ENCODE measurements around the gene RTKN2.
A peak's percentile ranks its signal among the peaks of the same experiment; 100 is the strongest.

Gene RTKN2

GRCh38 chr10:62268399-62269114, at the start of gene RTKN2:
TSS of gene RTKN2 (minus strand) at chr10:62268844. CDS start at chr10:62268610, 234 bp downstream.
- FAIRE-seq = no peak
- peak; percentile 63 for DNase-seq (ENCODE audit: insufficient read length, low spot score)

GRCh38 chr10:62317257-62317656, 48.6 kb upstream of the RTKN2 start:
- no peak for TF ChIP-seq CTCF (IDR thresholded peaks at IDR 0.05; ENCODE audit: insufficient read depth, missing control alignments)
- FAIRE-seq (no peak), DNase-seq (ENCODE audit: insufficient read length, low spot score) (no peak)

More at GRCh38 chr10:62268399-62269114, at the start of gene RTKN2:
- TF ChIP-seq CTCF (IDR thresholded peaks at IDR 0.05; ENCODE audit: insufficient read depth, missing control alignments) = no peak

- FAIRE-seq = no peak
- DNase-seq (ENCODE audit: insufficient read length, low spot score) = no peak
- TF ChIP-seq CTCF (IDR thresholded peaks at IDR 0.05; ENCODE audit: insufficient read depth, missing control alignments) = no peak
Measured at GRCh38 chr10:62309254-62309653, 40.6 kb upstream of the RTKN2 start.

GRCh38 chr10:62308101-62308500, 39.5 kb upstream of the RTKN2 start:
- no peak for FAIRE-seq

GRCh38 chr10:62307635-62308034, 39.0 kb upstream of the RTKN2 start:
- no peak for FAIRE-seq
- DNase-seq (ENCODE audit: insufficient read length, low spot score) = no peak
- no peak for TF ChIP-seq CTCF (IDR thresholded peaks at IDR 0.05; ENCODE audit: insufficient read depth, missing control alignments)

More at GRCh38 chr10:62308101-62308500, 39.5 kb upstream of the RTKN2 start:
- no peak for DNase-seq (ENCODE audit: insufficient read length, low spot score)
- no peak for TF ChIP-seq CTCF (IDR thresholded peaks at IDR 0.05; ENCODE audit: insufficient read depth, missing control alignments)

- no peak for TF ChIP-seq CTCF (IDR thresholded peaks at IDR 0.05; ENCODE audit: insufficient read depth, missing control alignments)
- no peak for FAIRE-seq
- DNase-seq (ENCODE audit: insufficient read length, low spot score) = no peak
Measured at GRCh38 chr10:62306663-62307062, 38.0 kb upstream of the RTKN2 start.

- FAIRE-seq (no peak), DNase-seq (ENCODE audit: insufficient read length, low spot score) (no peak)
- TF ChIP-seq CTCF (IDR thresholded peaks at IDR 0.05; ENCODE audit: insufficient read depth, missing control alignments) = no peak
Measured at GRCh38 chr10:62305813-62306212, 37.2 kb upstream of the RTKN2 start.
